IMR-90 (cell line): ENCODE results near the gene DPYD. TPM values are rescaled to one million over a fixed set of nuclear protein-coding genes. Genes with fewer than 3 reads are reported as not detected.

Experiments
- ATAC-seq: fragments of 200-7000 bp; cut with Tn5 transposase; 2 replicates; pipeline ENCODE4 v1.9.1; 2020; ENCODE audit warnings: low read depth, mild to moderate bottlenecking, moderate library complexity
- BruUV-seq: library from RNA; stranded (reverse); fragments of 400-500 nt; replicated peaks from 2 replicates; lab custom pipeline; 2021; lab: Mats Ljungman, UMichigan
- CTCF ChIA-PET: fragments of 300-600 bp; formaldehyde crosslinking; extraction: SDS; loops from one replicate; lab custom pipeline; 2021; ENCODE audit warnings: antibody characterized with exemption; lab: Yijun Ruan, JAX
- POLR2A ChIA-PET: fragments of 300-600 bp; sonication (Branson Sonifier 250); formaldehyde crosslinking; loops from one replicate; lab custom pipeline; 2022; ENCODE audit warnings: antibody characterized with exemption; ENCODE audit not compliant: unreplicated experiment; lab: Charles Lee
- DNase-seq: peaks from one replicate; pipeline ENCODE4 v3.0.0; 2013
- H2AFZ ChIP-seq: replicated peaks from 2 replicates; pipeline ENCODE3; 2013; ENCODE audit warnings: low read length, mild to moderate bottlenecking; ENCODE audit not compliant: poor library complexity
- H2AK5ac ChIP-seq: 2 replicates; pipeline ENCODE4 v1.6.1; 2013; ENCODE audit warnings: low read depth, low read length, inconsistent platforms
- H2AK9ac ChIP-seq: replicated peaks from 2 replicates; pipeline ENCODE3; 2013; ENCODE audit warnings: mild to moderate bottlenecking, low read depth, low read length, moderate library complexity; ENCODE audit not compliant: poor library complexity
- H2BK120ac ChIP-seq: 2 replicates; pipeline ENCODE4 v1.6.1; 2013; ENCODE audit warnings: low read depth, low read length, inconsistent platforms
- H2BK15ac ChIP-seq: 3 replicates; pipeline ENCODE4 v1.6.1; 2013; ENCODE audit warnings: low read depth, low read length, inconsistent platforms
- H2BK20ac ChIP-seq: 2 replicates; pipeline ENCODE4 v1.6.1; 2013; ENCODE audit warnings: low read depth, mild to moderate bottlenecking, inconsistent platforms, low read length, moderate library complexity
- H2BK5ac ChIP-seq: 2 replicates; pipeline ENCODE4 v1.6.1; 2013; ENCODE audit warnings: mild to moderate bottlenecking, low read depth, low read length, inconsistent platforms; ENCODE audit not compliant: poor library complexity, severe bottlenecking
- H3K14ac ChIP-seq: replicated peaks from 2 replicates; pipeline ENCODE4 v1.6.1; 2013; ENCODE audit warnings: low read depth, low read length, inconsistent platforms
- H3K18ac ChIP-seq: 2 replicates; pipeline ENCODE4 v1.6.1; 2013; ENCODE audit warnings: low read depth, low read length, control low read depth
- H3K23ac ChIP-seq: 2 replicates; pipeline ENCODE4 v1.6.1; 2013; ENCODE audit warnings: low read depth, low read length, inconsistent platforms
- H3K27ac ChIP-seq: 2 replicates; pipeline ENCODE4 v1.5.1; 2013; ENCODE audit warnings: mild to moderate bottlenecking, control low read depth, low read length; ENCODE audit not compliant: insufficient read depth
- H3K27me3 ChIP-seq: 2 replicates; pipeline ENCODE4 v1.6.1; 2013; ENCODE audit warnings: low read length; ENCODE audit not compliant: control insufficient read depth, insufficient read depth
- H3K36me3 ChIP-seq: 2 replicates; pipeline ENCODE4 v1.6.1; 2013; ENCODE audit warnings: low read length, mixed read lengths; ENCODE audit not compliant: control insufficient read depth, insufficient read depth
- H3K4ac ChIP-seq: 2 replicates; pipeline ENCODE4 v1.6.1; 2013; ENCODE audit warnings: low read depth, low read length, inconsistent platforms
- H3K4me1 ChIP-seq: 2 replicates; pipeline ENCODE4 v1.6.1; 2013; ENCODE audit warnings: low read length, mixed read lengths; ENCODE audit not compliant: control insufficient read depth, insufficient read depth
- H3K4me2 ChIP-seq: 2 replicates; pipeline ENCODE4 v1.6.1; 2013; ENCODE audit warnings: low read depth, mild to moderate bottlenecking, control low read depth, low read length, moderate library complexity
- H3K4me3 ChIP-seq: 2 replicates; pipeline ENCODE4 v1.5.1; 2013; ENCODE audit warnings: low read depth, mild to moderate bottlenecking, control low read depth, low read length, moderate library complexity; ENCODE audit not compliant: insufficient read depth
- H3K56ac ChIP-seq: 2 replicates; pipeline ENCODE4 v1.6.1; 2013; ENCODE audit warnings: low read length, inconsistent platforms; ENCODE audit not compliant: insufficient read depth; ENCODE audit errors: extremely low read depth
- H3K79me1 ChIP-seq, 2 experiments: 2 replicates each; pipeline ENCODE4 v1.6.1; 2013; ENCODE audit warnings: low read length in 2 of 2, inconsistent platforms in 1 of 2, low read depth in 1 of 2
- H3K9ac ChIP-seq: 2 replicates; pipeline ENCODE4 v1.6.1; 2013; ENCODE audit warnings: low read depth, low read length, control low read depth
- H3K9me1 ChIP-seq: 2 replicates; pipeline ENCODE4 v1.6.1; 2013; ENCODE audit warnings: low read length, inconsistent platforms; ENCODE audit not compliant: insufficient read depth
- H3K9me3 ChIP-seq: 2 replicates; pipeline ENCODE4 v1.6.1; 2013; ENCODE audit warnings: low read length; ENCODE audit not compliant: control insufficient read depth, insufficient read depth
- H4K20me1 ChIP-seq: 2 replicates; pipeline ENCODE4 v1.6.1; 2013; ENCODE audit warnings: low read length, inconsistent platforms; ENCODE audit not compliant: insufficient read depth
- H4K5ac ChIP-seq: 2 replicates; pipeline ENCODE4 v1.6.1; 2013; ENCODE audit warnings: mild to moderate bottlenecking, low read depth, low read length, control low read depth
- H4K8ac ChIP-seq, 2 experiments: 2 replicates each; pipeline ENCODE4 v1.6.1; 2013; ENCODE audit warnings: low read depth in 2 of 2, low read length in 2 of 2, control low read depth in 1 of 2, inconsistent platforms in 1 of 2
- H4K91ac ChIP-seq: 2 replicates; pipeline ENCODE4 v1.6.1; 2013; ENCODE audit warnings: low read depth, low read length, inconsistent platforms; ENCODE audit not compliant: insufficient read depth
- CEBPB ChIP-seq: IDR thresholded peaks from 2 replicates; pipeline ENCODE4 v1.6.1; 2012; ENCODE audit warnings: low read depth, low read length, improper control_type of control experiment
- CHD1 ChIP-seq: IDR thresholded peaks from 2 replicates; pipeline ENCODE4 v1.6.1; 2012; ENCODE audit warnings: low read depth, low read length, improper control_type of control experiment
- FOS ChIP-seq: fragments of 150-350 bp; IDR thresholded peaks from 2 replicates; pipeline ENCODE4 v1.6.1; 2016; ENCODE audit warnings: low read depth, low read length
- MAZ ChIP-seq: IDR thresholded peaks from 2 replicates; pipeline ENCODE4 v1.6.1; 2012; ENCODE audit warnings: low read depth, mild to moderate bottlenecking, low read length, improper control_type of control experiment, moderate library complexity, borderline replicate concordance
- MXI1 ChIP-seq: IDR thresholded peaks from 2 replicates; pipeline ENCODE4 v1.6.1; 2012; ENCODE audit warnings: low read depth, mild to moderate bottlenecking, low read length, moderate library complexity, borderline replicate concordance
- RCOR1 ChIP-seq: IDR thresholded peaks from 2 replicates; pipeline ENCODE4 v1.6.1; 2012; ENCODE audit warnings: mild to moderate bottlenecking, low read length, improper control_type of control experiment; ENCODE audit not compliant: insufficient replicate concordance
- SMC3 ChIP-seq: fragments of 150-350 bp; IDR thresholded peaks from 2 replicates; pipeline ENCODE4 v1.6.1; 2016; ENCODE audit warnings: low read depth, mild to moderate bottlenecking, antibody characterized with exemption, low read length, moderate library complexity
- WGBS, 2 experiments: methylation state at CpG; one replicate each; pipeline versions ENCODE4 v1.1.5 to v1.1.7; 2013; ENCODE audit warnings: missing lambda C conversion rate in 2 of 2; ENCODE audit not compliant: insufficient read length in 1 of 2; ENCODE audit errors: extremely low coverage in 2 of 2; 5-methylcytosine and 5-hydroxymethylcytosine counted together
- dilution Hi-C: fragments of 300-500 bp; cut with HindIII; formaldehyde crosslinking; loops from one replicate; pipeline ENCODE4 v1.14.3; 2018; ENCODE audit warnings: low sequenced_read_pairs; ENCODE audit not compliant: unreplicated experiment
- in situ Hi-C: fragments of 300-500 bp; cut with MboI; formaldehyde crosslinking; loops from 3 replicates; pipeline ENCODE4 v1.14.3; 2019; ENCODE audit warnings: low sequenced_read_pairs, inconsistent platforms, mixed read lengths
- intact Hi-C: fragments of 100-400 bp; cut with micrococcal nuclease; formaldehyde crosslinking; loops from 2 replicates; pipeline ENCODE4 v1.10.0; 2022
- polyA plus RNA-seq, 3 experiments: library from polyadenylated mRNA; depleted of rRNA; stranded (reverse); fragments of >200 nt; gene quantifications; 2 replicates each; pipeline ENCODE4 v1.2.3, GENCODE V29; 2012; ENCODE audit warnings: low replicate concordance in 1 of 3
- total RNA-seq: library from RNA; depleted of rRNA; stranded (reverse); fragments of >200 nt; gene quantifications from 2 replicates; pipeline ENCODE4 v1.2.3, GENCODE V29; 2012

The DPYD gene
- total and polyA plus RNA-seq, 2 of the 4 experiments (the other 2 are of a cell fraction), result 9.3 to 47.3 TPM

DNA sequence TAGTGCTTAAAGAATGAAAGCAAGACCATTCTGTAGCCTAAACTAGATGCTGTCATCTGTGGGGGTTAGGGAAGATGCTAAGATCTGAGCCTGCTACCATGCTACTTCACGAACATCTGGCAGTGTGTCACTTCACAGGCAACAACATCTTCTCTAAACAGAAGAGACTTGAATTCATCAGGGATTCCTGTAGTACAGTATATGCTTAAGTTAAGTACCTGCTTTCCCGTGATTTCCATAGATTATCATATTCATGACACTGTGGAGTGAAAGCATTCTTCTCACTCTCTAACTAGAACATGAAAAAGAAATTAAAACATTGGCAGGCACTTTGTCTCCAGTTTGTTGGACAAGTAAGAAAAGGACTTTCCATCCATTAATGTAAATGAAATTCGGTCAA is 808.4 kb downstream of the DPYD start:
- no TSS peak for BruUV-seq
- POLR2A ChIA-PET, result no interaction called here

More for the DNA sequence above, 808.4 kb downstream of the DPYD start:
- Histone ChIP-seq H3K79me1 (no peaks in the 10 kb centered on the region), H4K91ac (no peak overlapping the region), H3K18ac (no peak overlapping the region), H3K23ac (no peak overlapping the region), H2AFZ (no peak overlapping the region), H3K36me3 (no peaks in the 10 kb centered on the region), H3K4ac (no peak overlapping the region), H2BK5ac (no peak overlapping the region), H3K14ac (no peak overlapping the region), H2BK20ac (no peak overlapping the region), H3K4me2 (no peak overlapping the region), H3K9ac (no peak overlapping the region), H2BK120ac (no peak overlapping the region), H3K9me3 (no peaks in the 10 kb centered on the region), H2BK15ac (no peak overlapping the region), H3K4me3 (no peak overlapping the region), H3K9me1 (no peaks in the 10 kb centered on the region), H3K4me1 (no peaks in the 10 kb centered on the region; the same call in 1 of the 2 replicates), H2AK5ac (no peak overlapping the region), H4K8ac (no peak overlapping the region), H3K56ac (no peak overlapping the region), H3K27ac (no peak overlapping the region), H2AK9ac (no peak overlapping the region), H4K20me1 (no peaks in the 10 kb centered on the region), H3K27me3 (no peaks in the 10 kb centered on the region), H4K5ac (no peak overlapping the region)
- in situ Hi-C loops (no loop called here), dilution Hi-C loops (no loop called here), intact Hi-C loops (no loop called here)
- DNase-seq, result no peak
- ATAC-seq, result no peak
- no CpG with 5 or more reads among the region's 3 CpGs for WGBS, 2 experiments
- CTCF ChIA-PET, result no interaction called here
- no peak for TF ChIP-seq RCOR1
- no peak for TF ChIP-seq FOS
- no peak for TF ChIP-seq SMC3
- no peak for TF ChIP-seq MAZ
- no peak for TF ChIP-seq CEBPB
- no peak for TF ChIP-seq MXI1
- no peak for TF ChIP-seq CHD1
